Uterus (tissue), 4 donors: ENCODE results near the gene GCK. TPM values are rescaled to one million over a fixed set of nuclear protein-coding genes. Genes with fewer than 3 reads are reported as not detected.

ENCODE experiments used
- DNase-seq, 2 donors: peaks; one replicate each; pipeline ENCODE4 v3.0.0-alpha.2; 2019 to 2020
- H3K27ac ChIP-seq, 2 donors: fragments of 200-600 bp; sonication (generic); 1 replicate in 1 of 2; 2 replicates in 1 of 2; pipeline ENCODE4 v1.5.1; 2016 to 2018
- H3K27me3 ChIP-seq, 2 donors: fragments of 200-600 bp; sonication (generic); one replicate each; pipeline ENCODE4 v1.5.1; 2018 to 2019; ENCODE audit warnings: control low read depth in 1 of 2
- H3K36me3 ChIP-seq, 2 donors: fragments of 200-600 bp; sonication (generic); one replicate each; pipeline ENCODE4 v1.5.1; 2019; ENCODE audit warnings: control low read depth in 1 of 2
- H3K4me1 ChIP-seq, 2 donors: fragments of 200-600 bp; sonication (generic); one replicate each; pipeline ENCODE4 v1.5.1; 2018 to 2019; ENCODE audit warnings: control low read depth in 1 of 2
- H3K4me3 ChIP-seq, 2 donors: fragments of 200-600 bp; sonication (generic); 1 replicate in 1 of 2; 2 replicates in 1 of 2; pipeline ENCODE4 v1.5.1; 2018 to 2019; ENCODE audit warnings: mild to moderate bottlenecking in 1 of 2
- H3K9me3 ChIP-seq, 2 donors: fragments of 200-600 bp; sonication (generic); one replicate each; pipeline ENCODE4 v1.5.1; 2019; ENCODE audit warnings: control low read depth in 1 of 2
- POLR2A ChIP-seq, 2 donors: fragments of 450-650 bp; IDR thresholded peaks; one replicate each; pipeline ENCODE4 v1.6.1; 2016; ENCODE audit warnings: antibody characterized with exemption in 2 of 2, mild to moderate bottlenecking in 1 of 2, moderate library complexity in 1 of 2
- intact Hi-C: fragments of 100-400 bp; cut with DNase I; formaldehyde crosslinking; loops from one replicate; pipeline ENCODE4 v1.15.1; 2023; ENCODE audit warnings: low total_unique reads
- total RNA-seq, 4 donors: library from RNA; depleted of rRNA in 3 of 4; stranded (reverse); fragments of >200 nt in 3 of 4; gene quantifications; one replicate each; pipeline versions ENCODE4 v1.1.0 to v1.2.4, GENCODE V29; 2014 to 2023
- TF ChIP-seq, protein P1 (sequence below), 4 experiments: fragments of 200-600 bp in 2 of 4; fragments of 450-650 bp in 2 of 4; sonication (generic) in 2 of 4; IDR thresholded peaks; one replicate each; pipeline ENCODE4 v1.5.1; 2016 to 2019; ENCODE audit warnings: antibody characterized with exemption in 4 of 4, mild to moderate bottlenecking in 2 of 4, moderate library complexity in 1 of 4
- donor health status: DM: yes; HTN: yes; CAD: no.

GCK gene
- total RNA-seq, 4 donors from 2014 or later, result 0.29 to 2.6 (median 1.8) TPM; not detected in 1

DNA sequence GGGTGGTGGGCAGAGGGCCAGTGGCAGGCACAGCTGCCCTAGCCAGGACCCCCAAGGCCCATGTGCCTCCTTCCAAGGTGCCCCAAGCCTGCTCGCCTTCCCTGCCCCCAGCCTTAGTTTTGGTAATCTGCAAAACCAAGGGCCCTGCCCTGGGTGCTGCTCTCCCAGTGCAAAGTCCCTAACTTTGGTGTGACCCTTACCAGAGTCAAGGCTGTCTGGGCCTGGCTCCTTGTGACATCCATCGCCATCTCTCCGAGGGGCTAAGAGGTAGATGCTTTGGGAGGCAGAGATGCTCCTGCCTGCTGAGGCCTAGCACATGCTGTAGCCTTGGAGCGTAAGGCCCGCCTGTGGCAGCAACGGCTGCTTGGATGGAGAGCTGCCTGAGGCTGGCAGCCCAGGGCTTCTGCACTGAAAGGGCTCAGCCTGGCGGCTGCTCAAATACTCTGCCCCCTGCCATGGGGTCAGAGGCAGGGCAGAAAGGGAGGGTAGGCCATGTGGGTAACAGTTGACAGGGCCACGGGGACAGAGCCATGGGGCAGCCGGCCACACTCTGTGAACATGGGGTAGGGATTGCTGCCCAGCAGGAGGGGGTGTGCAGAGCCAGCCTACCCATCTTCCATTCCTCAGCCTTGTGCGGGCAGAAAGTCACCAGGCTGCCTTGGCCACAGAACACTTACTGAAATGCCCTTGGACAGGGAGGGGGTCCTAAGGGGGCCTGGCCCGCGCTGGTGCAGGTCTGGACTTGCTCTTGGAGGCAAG lies 30.2 kb downstream of the GCK start:
- Histone ChIP-seq H3K4me1 (no peaks in the 10 kb centered on the region), H3K36me3 (no peaks in the 10 kb centered on the region), H3K27me3 (no peaks in the 10 kb centered on the region), H3K4me3 (no peak overlapping the region), H3K9me3 (no peaks in the 10 kb centered on the region), H3K27ac (no peak overlapping the region)
- DNase-seq, result no peak
- TF ChIP-seq POLR2A (IDR thresholded peaks at IDR 0.05), result no peak
- TF ChIP-seq, protein P1, sequence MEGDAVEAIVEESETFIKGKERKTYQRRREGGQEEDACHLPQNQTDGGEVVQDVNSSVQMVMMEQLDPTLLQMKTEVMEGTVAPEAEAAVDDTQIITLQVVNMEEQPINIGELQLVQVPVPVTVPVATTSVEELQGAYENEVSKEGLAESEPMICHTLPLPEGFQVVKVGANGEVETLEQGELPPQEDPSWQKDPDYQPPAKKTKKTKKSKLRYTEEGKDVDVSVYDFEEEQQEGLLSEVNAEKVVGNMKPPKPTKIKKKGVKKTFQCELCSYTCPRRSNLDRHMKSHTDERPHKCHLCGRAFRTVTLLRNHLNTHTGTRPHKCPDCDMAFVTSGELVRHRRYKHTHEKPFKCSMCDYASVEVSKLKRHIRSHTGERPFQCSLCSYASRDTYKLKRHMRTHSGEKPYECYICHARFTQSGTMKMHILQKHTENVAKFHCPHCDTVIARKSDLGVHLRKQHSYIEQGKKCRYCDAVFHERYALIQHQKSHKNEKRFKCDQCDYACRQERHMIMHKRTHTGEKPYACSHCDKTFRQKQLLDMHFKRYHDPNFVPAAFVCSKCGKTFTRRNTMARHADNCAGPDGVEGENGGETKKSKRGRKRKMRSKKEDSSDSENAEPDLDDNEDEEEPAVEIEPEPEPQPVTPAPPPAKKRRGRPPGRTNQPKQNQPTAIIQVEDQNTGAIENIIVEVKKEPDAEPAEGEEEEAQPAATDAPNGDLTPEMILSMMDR (IDR thresholded peaks at IDR 0.05), result no peak
- intact Hi-C loops, result no loop called here

DNA sequence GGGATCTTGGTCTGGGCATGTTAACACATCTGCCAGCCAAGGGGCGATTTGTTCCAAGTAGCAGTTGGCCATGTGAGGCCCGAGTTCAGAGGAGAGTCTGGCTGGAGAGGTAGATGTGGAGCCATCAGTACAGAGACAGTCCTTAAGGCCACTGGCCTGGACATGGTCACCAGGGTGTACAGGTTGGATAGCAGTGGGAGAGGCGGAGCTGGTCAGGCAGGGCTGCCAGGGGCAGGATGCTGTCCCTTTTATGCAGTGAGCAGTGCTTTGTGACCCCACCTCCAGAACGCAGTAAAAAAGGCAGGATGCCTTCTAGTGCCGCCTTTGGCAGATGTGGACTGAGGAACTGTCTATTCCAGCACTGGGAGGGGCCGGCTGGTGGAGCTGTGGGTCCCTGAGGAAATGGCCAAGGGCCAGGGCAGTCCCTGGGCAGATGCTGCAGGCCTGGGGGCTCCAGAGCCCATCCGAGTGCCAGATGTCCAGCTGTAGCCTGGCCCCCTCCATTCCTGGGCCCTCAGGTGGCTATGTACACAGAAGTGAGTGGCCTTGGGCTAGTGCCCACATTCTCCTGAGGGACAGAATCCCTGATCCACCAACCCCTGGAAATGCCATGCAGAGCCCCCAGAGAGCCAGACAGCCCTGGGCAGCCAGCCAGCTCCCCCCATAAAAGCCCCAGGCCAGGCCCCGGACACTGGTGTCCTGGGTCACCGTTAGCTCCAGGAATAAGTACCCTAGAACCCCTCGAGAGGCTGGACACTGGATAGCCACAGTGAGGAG lies 31.0 kb downstream of the GCK start:
- no peaks in the 10 kb centered on the region for H3K27me3 ChIP-seq
- no peak for DNase-seq
- no peak overlapping the region for H3K27ac ChIP-seq
- intact Hi-C loops, result no loop called here
- H3K4me1 ChIP-seq, result no peaks in the 10 kb centered on the region
- H3K36me3 ChIP-seq, result no peaks in the 10 kb centered on the region
- H3K4me3 ChIP-seq, result no peak overlapping the region
- no peaks in the 10 kb centered on the region for H3K9me3 ChIP-seq
- no peak for TF ChIP-seq POLR2A (IDR thresholded peaks at IDR 0.05)
- TF ChIP-seq, protein P1 (IDR thresholded peaks at IDR 0.05), result no peak

DNA sequence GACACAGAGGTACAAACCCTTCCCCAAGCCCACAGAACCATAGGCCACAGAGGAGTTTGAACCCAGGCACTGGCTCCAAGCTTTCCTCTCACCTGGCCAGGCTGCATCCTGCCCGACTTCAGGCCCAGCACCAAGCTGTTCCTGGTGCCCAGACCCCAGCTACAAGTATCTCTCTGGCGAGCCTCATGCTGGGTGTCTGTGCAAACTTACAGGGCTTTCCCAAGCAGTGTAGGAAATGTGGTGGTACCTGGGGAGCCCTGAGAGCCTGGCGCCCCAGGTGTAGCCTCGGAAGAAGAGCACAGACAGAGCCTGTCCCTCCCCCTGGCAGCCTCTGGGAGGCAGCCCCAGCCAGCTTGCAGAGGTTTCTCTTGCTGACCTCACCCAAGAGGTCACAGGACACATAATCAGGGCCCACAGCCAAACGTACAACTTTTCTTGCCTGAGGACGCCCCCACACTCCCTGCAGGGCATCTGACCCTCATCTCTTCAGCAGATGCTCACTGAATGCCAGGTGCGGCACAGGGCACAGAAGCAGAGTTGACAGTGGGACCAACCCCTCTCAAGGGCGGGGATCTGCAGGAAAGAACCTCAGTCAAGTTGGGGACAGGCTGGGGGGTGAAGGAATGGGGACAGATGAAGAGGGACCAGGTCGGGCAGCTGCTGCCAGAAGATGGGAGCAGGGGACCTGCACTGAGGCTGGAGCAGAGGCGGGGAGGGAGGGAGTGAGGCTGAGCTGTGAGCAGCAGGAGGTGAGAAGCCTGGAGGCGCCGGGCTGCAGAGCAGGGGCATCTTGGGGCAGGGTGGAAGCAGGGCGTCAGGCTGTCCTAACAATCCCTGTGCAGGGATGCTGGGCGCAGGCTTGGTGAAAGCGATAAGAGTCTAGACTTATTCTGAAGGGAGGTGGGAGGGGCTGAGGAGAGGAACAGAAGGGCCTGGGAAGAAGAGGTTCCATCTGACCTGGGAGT lies 31.8 kb downstream of the GCK start:
- Histone ChIP-seq H3K27me3 (no peaks in the 10 kb centered on the region), H3K36me3 (no peaks in the 10 kb centered on the region), H3K9me3 (no peaks in the 10 kb centered on the region), H3K27ac (no peak overlapping the region), H3K4me1 (no peaks in the 10 kb centered on the region), H3K4me3 (no peak overlapping the region)
- DNase-seq, result no peak
- intact Hi-C loops, result no loop called here
- TF ChIP-seq, protein P1 (IDR thresholded peaks at IDR 0.05), result no peak
- no peak for TF ChIP-seq POLR2A (IDR thresholded peaks at IDR 0.05)

DNA sequence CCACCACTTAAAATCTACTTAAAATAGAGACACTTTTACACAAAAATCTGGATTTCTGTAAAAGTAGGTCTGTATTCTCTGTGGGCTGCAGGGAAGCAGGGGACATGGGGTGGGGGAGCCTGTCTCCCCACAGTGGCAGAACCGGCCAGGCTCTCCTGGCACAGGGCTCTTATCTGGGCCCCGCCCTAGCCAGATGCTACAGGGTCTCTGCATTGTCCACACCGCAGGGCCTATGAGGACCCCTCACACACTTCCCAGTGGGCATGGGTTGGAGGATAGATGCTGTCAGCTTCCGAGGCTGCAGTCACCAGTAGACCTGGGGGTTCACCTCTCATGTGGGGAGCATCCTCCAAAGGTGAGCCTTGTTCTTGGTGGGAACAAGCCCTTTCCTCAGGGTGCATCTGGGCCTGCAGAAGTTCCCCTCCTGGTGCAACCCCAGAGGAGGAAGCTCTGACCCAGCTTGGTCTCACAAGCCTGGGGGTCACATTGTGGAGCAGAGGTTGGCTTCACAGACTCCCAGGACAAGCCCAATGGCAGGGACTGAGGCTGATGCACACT lies 32.7 kb downstream of the GCK start:
- intact Hi-C loops, result no loop called here
- no peak for DNase-seq
- H3K36me3 ChIP-seq, result no peaks in the 10 kb centered on the region
- no peak overlapping the region for H3K4me3 ChIP-seq
- no peaks in the 10 kb centered on the region for H3K27me3 ChIP-seq
- TF ChIP-seq, protein P1 (IDR thresholded peaks at IDR 0.05), result no peak
- TF ChIP-seq POLR2A (IDR thresholded peaks at IDR 0.05), result no peak
- no peaks in the 10 kb centered on the region for H3K4me1 ChIP-seq
- no peaks in the 10 kb centered on the region for H3K9me3 ChIP-seq
- H3K27ac ChIP-seq, result no peak overlapping the region
